K562 (cell line): ENCODE data around the gene DIAPH3. TPM values are rescaled to one million over a fixed set of nuclear protein-coding genes. Genes with fewer than 3 reads are reported as not detected.

Experiments used
- ATAC-seq: fragments of 200-7000 bp; cut with Tn5 transposase; 3 replicates; pipeline ENCODE4 v1.9.1; 2020; ENCODE audit warnings: moderate library complexity
- BruUV-seq: library from RNA; stranded (reverse); fragments of 400-500 nt; replicated peaks from 2 replicates; lab custom pipeline; 2021; lab: Mats Ljungman, UMichigan
- CTCF ChIA-PET: fragments of 300-600 bp; formaldehyde crosslinking; extraction: SDS; loops from one replicate; lab custom pipeline; 2021; ENCODE audit warnings: low intra/inter-chr PET ratio; lab: Yijun Ruan, JAX
- POLR2A ChIA-PET: fragments of 300-600, 350-650 bp; sonication (Branson Sonifier 250); formaldehyde crosslinking; extraction: SDS; loops from one replicate; lab custom pipeline; 2021; ENCODE audit warnings: antibody characterized with exemption, inconsistent platforms; lab: Yijun Ruan, JAX
- DNase-seq, 4 experiments: peaks; one replicate each; pipeline versions ENCODE4 v3.0.0 to v3.0.0-alpha.2; 2011 to 2018; ENCODE audit warnings: low spot score in 3 of 4, mixed read lengths in 3 of 4; ENCODE audit errors: extremely low read depth in 1 of 4
- FAIRE-seq: peaks from 2 replicates; lab custom pipeline; 2011; peaks lifted over from hg19 to GRCh38; lab: Jason Lieb, UNC
- H2AFZ ChIP-seq: 2 replicates; pipeline ENCODE4 v1.6.0; 2011; ENCODE audit warnings: low read depth, low read length, control low read depth, inconsistent platforms
- H3K27ac ChIP-seq: fragments of 200-600 bp; 3 replicates; pipeline ENCODE4 v1.8.0; 2011; ENCODE audit warnings: low read depth, mild to moderate bottlenecking, control low read depth, inconsistent platforms, low read length, moderate library complexity, mixed read lengths; ENCODE audit errors: extremely low read depth
- H3K27me3 ChIP-seq, 2 experiments: fragments of 300-600 bp in 1 of 2; 2 replicates in 1 of 2; 3 replicates in 1 of 2; pipeline versions ENCODE4 v1.6.0 to v1.8.0; 2011; ENCODE audit warnings: inconsistent platforms in 2 of 2, low read length in 2 of 2, mild to moderate bottlenecking in 1 of 2, mixed read lengths in 1 of 2, moderate library complexity in 1 of 2; ENCODE audit not compliant: control insufficient read depth in 2 of 2, insufficient read depth in 2 of 2
- H3K36me3 ChIP-seq: fragments of 300-600 bp; 3 replicates; pipeline ENCODE4 v1.8.0; 2011; ENCODE audit warnings: mild to moderate bottlenecking, low read length, inconsistent platforms; ENCODE audit not compliant: control insufficient read depth, insufficient read depth
- H3K4me1 ChIP-seq, 2 experiments: fragments of 200-600 bp in 1 of 2; replicated peaks in 1 of 2; 2 replicates in 1 of 2; 3 replicates in 1 of 2; pipeline versions ENCODE4 v1.5.1 to v1.8.0; 2011; ENCODE audit warnings: inconsistent platforms in 2 of 2, low read length in 2 of 2, mild to moderate bottlenecking in 1 of 2, mixed read lengths in 1 of 2, moderate library complexity in 1 of 2; ENCODE audit not compliant: control insufficient read depth in 2 of 2, insufficient read depth in 2 of 2
- H3K4me2 ChIP-seq: 2 replicates; pipeline ENCODE4 v1.6.1; 2011; ENCODE audit warnings: low read length, control low read depth, inconsistent platforms, mixed read lengths; ENCODE audit not compliant: insufficient read depth
- H3K4me3 ChIP-seq: fragments of 200-600 bp; sonication (generic), shearing (Covaris generic); 2 replicates; pipeline ENCODE4 v1.5.1; 2016; ENCODE audit warnings: control low read depth, inconsistent platforms
- H3K79me2 ChIP-seq: fragments of 200-600 bp; 3 replicates; pipeline ENCODE4 v1.8.0; 2011; ENCODE audit warnings: low read length, inconsistent platforms; ENCODE audit not compliant: control insufficient read depth, insufficient read depth
- H3K9ac ChIP-seq, 2 experiments: 2 replicates each; pipeline versions ENCODE4 v1.6.0 to v1.6.1; 2011; ENCODE audit warnings: low read depth in 2 of 2, low read length in 2 of 2, control low read depth in 1 of 2, inconsistent platforms in 1 of 2, mild to moderate bottlenecking in 1 of 2, mixed read lengths in 1 of 2; ENCODE audit not compliant: insufficient read depth in 1 of 2
- H3K9me1 ChIP-seq: one replicate; pipeline ENCODE4 v1.6.0; 2011; ENCODE audit warnings: inconsistent platforms, mild to moderate bottlenecking, low read length, moderate library complexity; ENCODE audit not compliant: control insufficient read depth, insufficient read depth
- H3K9me3 ChIP-seq: replicated peaks from 2 replicates; pipeline ENCODE4 v1.5.1; 2011; ENCODE audit warnings: low read depth, low read length, inconsistent platforms; ENCODE audit not compliant: control insufficient read depth, insufficient read depth
- H4K20me1 ChIP-seq: replicated peaks from 2 replicates; pipeline ENCODE4 v1.6.1; 2011; ENCODE audit warnings: low read length, inconsistent platforms, mixed read lengths; ENCODE audit not compliant: control insufficient read depth, insufficient read depth
- CEBPG ChIP-seq, 3 experiments: fragments of 200-800 bp in 1 of 3; sonication (Bioruptor generic) in 1 of 3; sonication (generic) in 1 of 3; formaldehyde crosslinking in 1 of 3; IDR thresholded peaks in 2 of 3; conservative IDR thresholded peaks in 1 of 3; 2 replicates each; pipeline versions ENCODE4 v1.6.1 to v1.8.0; 2016 to 2022; ENCODE audit warnings: missing compliant biosample characterization in 2 of 3, missing genetic modification characterization in 2 of 3, mild to moderate bottlenecking in 1 of 3, missing genetic modification reagents in 1 of 3
- MAFK ChIP-seq: IDR thresholded peaks from 2 replicates; pipeline ENCODE4 v1.6.1; 2011; ENCODE audit warnings: low read length, improper control_type of control experiment
- SMARCE1 ChIP-seq: fragments of 450-650 bp; IDR thresholded peaks from 2 replicates; pipeline ENCODE4 v1.7.1; 2016; ENCODE audit warnings: mild to moderate bottlenecking
- ZBTB43 ChIP-seq: sonication (generic); formaldehyde crosslinking; IDR thresholded peaks from 2 replicates; pipeline ENCODE4 v1.8.0; 2023; ENCODE audit warnings: mild to moderate bottlenecking, missing genetic modification reagents
- ZNF778 ChIP-seq: fragments of 450-650 bp; formaldehyde crosslinking; IDR thresholded peaks from 2 replicates; pipeline ENCODE4 v1.4.0; 2020; ENCODE audit warnings: mild to moderate bottlenecking, moderate library complexity
- WGBS: fragments of 100-300 bp; shearing (Covaris generic); methylation state at CpG from one replicate; pipeline ENCODE4 v1.1.6; 2016; ENCODE audit warnings: low coverage, mixed read lengths; ENCODE audit not compliant: insufficient coverage; ENCODE audit errors: missing lambda C conversion rate; 5-methylcytosine and 5-hydroxymethylcytosine counted together
- in situ Hi-C: fragments of 300-500 bp; cut with MboI; formaldehyde crosslinking; loops from 4 replicates; pipeline ENCODE4 v1.15.0; 2018; ENCODE audit warnings: inconsistent platforms, mixed read lengths
- intact Hi-C: fragments of 100-400 bp; cut with micrococcal nuclease; formaldehyde crosslinking; loops from 2 replicates; pipeline ENCODE4 v1.14.2; 2022
- polyA plus RNA-seq, 8 experiments: library from polyadenylated mRNA; depleted of rRNA in 4 of 8; stranded (reverse) in 5 of 8; unstranded in 3 of 8; fragments of >200 nt; fragmentation: Nextera tagmentation in 2 of 8; fragmentation: Illumina TruSeq in 1 of 8; extraction: Ambion mirVana in 2 of 8; extraction: Trizol in 1 of 8; gene quantifications; 2 replicates each; pipeline versions ENCODE4 v1.2.1 to v1.2.3, GENCODE V29; 2011 to 2014; ENCODE audit warnings: inconsistent platforms in 1 of 8, missing spikeins in 1 of 8
- total RNA-seq, 7 experiments: library from RNA; depleted of rRNA in 6 of 7; stranded (reverse); fragments of >200 nt in 6 of 7; fragmentation: Illumina TruSeq in 2 of 7; extraction: Trizol in 2 of 7; gene quantifications; 2 replicates each; pipeline versions ENCODE4 v1.2.1 to v1.2.3, GENCODE V29; 2011 to 2021; ENCODE audit warnings: low replicate concordance in 1 of 7

The DIAPH3 gene
- total and polyA plus RNA-seq, 9 of the 15 experiments (the other 6 are each of a cell fraction or from before 2014, with no cell fraction given), result 9.0 to 18.7 (median 14.7) TPM

DNA sequence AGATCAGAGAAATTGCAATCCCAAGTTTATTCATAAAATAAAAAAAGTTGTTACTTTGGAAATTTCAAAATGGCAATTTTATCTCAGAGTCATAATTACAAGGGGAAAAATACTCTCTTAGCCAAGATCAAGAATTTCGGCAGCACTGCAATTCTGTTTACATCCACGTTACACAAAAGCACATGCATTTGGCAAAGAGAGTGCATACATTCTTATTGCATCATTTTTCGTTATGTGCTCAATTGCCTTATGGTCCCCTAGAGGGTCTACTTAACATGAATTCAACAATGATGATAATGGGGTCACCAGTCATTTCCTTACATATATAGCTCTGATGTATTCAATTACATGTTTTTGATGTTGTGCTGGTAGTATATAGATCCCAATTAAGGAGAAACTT, 498.0 kb downstream of the DIAPH3 start:
- 71% methylated on average over 3 of the region's 3 CpGs for WGBS
- TF ChIP-seq CEBPG (CRISPR knock-in tag; IDR thresholded peaks at IDR 0.05), result no peak
- TF ChIP-seq CEBPG (tag; conservative IDR thresholded peaks at IDR 0.05 in 1 of 2, IDR thresholded peaks at IDR 0.05 in 1 of 2), result 0 out of 4 replicates have a peak, but pooled peaks of 1 of the 2 experiments have one; percentile 18
- TF ChIP-seq SMARCE1, result no peak
- Histone ChIP-seq H3K9ac (no peak overlapping the region), H4K20me1 (no peaks in the 10 kb centered on the region), H3K9me1 (no peaks in the 10 kb centered on the region), H3K27me3 (no peaks in the 10 kb centered on the region), H3K27ac (no peak overlapping the region), H3K4me3 (no peak overlapping the region), H3K79me2 (no peaks in the 10 kb centered on the region), H3K36me3 (no peaks in the 10 kb centered on the region), H2AFZ (no peak overlapping the region), H3K4me1 (no peaks in the 10 kb centered on the region), H3K9me3 (no peaks in the 10 kb centered on the region), H3K4me2 (no peak overlapping the region)
- ChIA-PET CTCF (no interaction called here), POLR2A (no interaction called here)
- intact Hi-C loops (no loop called here), in situ Hi-C loops (no loop called here)
- no peak for FAIRE-seq
- BruUV-seq, result no TSS peak
- ATAC-seq, result no peak
- no peak for DNase-seq

DNA sequence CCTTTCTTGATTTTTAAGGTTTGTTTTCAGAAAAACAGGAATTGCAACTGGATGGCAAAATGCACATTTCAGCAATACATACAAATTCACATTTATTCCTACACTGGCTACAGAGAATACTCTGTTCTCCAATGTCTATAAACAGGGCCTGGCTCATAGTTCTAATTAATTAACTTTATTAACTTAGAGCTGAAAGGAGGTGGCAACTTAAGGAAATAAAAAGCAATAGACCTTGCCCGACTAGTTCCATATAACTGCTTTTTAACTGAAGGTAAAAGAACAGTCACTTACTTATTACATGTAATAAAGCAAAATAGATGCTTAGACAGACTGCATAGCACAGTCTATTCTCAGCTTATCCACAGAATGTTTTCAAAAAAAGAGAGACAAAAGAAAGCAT, 498.5 kb downstream of the DIAPH3 start:
- Histone ChIP-seq H3K4me2 (no peak overlapping the region), H4K20me1 (no peaks in the 10 kb centered on the region), H2AFZ (no peak overlapping the region), H3K9me3 (no peaks in the 10 kb centered on the region), H3K79me2 (no peaks in the 10 kb centered on the region), H3K9me1 (no peaks in the 10 kb centered on the region), H3K4me3 (no peak overlapping the region), H3K9ac (no peak overlapping the region), H3K27ac (no peak overlapping the region), H3K27me3 (no peaks in the 10 kb centered on the region), H3K4me1 (no peaks in the 10 kb centered on the region), H3K36me3 (no peaks in the 10 kb centered on the region)
- DNase-seq, result no peak
- WGBS, result 38% methylated on average over 1 of the region's 1 CpG
- CTCF ChIA-PET, result no interaction called here
- ATAC-seq, result no peak
- POLR2A ChIA-PET, result no interaction called here
- no peak for FAIRE-seq
- BruUV-seq, result no TSS peak
- intact Hi-C loops (no loop called here), in situ Hi-C loops (no loop called here)
- TF ChIP-seq ZNF778 (CRISPR knock-in tag) (no peak), MAFK (no peak), ZBTB43 (CRISPR knock-in tag) (no peak)
